Measurements from ENCODE around the gene UBE2L3. TPM values are rescaled to one million over a fixed set of nuclear protein-coding genes. Genes with fewer than 3 reads are reported as not detected.
A peak's percentile ranks its signal among the peaks of the same experiment; 100 is the strongest.

The UBE2L3 gene
- total RNA-seq, 1 donor from 2014 or later, result 45.1 TPM

GRCh38 chr22:21657020-21657359 is 89.5 kb downstream of the UBE2L3 start:
- no peaks in the 10 kb centered on the region for H3K36me3 Mint-ChIP-seq
- peaks cover 16% of the 10 kb centered on the region for H3K27me3 Mint-ChIP-seq (ENCODE audit: low read depth)
- H3K4me1 Mint-ChIP-seq, result peaks cover 8% of the 10 kb centered on the region
- TF ChIP-seq CTCF (IDR thresholded peaks at IDR 0.05; ENCODE audit: unreplicated experiment), result no peak
- H3K27ac Mint-ChIP-seq, result peak overlapping the region; percentile 44
- DNase-seq (ENCODE audit: low spot score in 2 of 2, unreplicated experiment in 2 of 2), result no peak
- no peaks in the 10 kb centered on the region for H3K9me3 Mint-ChIP-seq
- H3K4me3 Mint-ChIP-seq, result peak overlapping the region; percentile 52

GRCh38 chr22:21657360-21658032 is 90.0 kb downstream of the UBE2L3 start:
- no peak overlapping the region for H3K27ac Mint-ChIP-seq
- H3K4me3 Mint-ChIP-seq, result peak overlapping the region; percentile 73
- DNase-seq (ENCODE audit: low spot score in 2 of 2, unreplicated experiment in 2 of 2), result peak in 1 of 2 experiments; percentile 59
- peaks cover 8% of the 10 kb centered on the region for H3K4me1 Mint-ChIP-seq
- H3K36me3 Mint-ChIP-seq, result no peaks in the 10 kb centered on the region
- TF ChIP-seq CTCF (IDR thresholded peaks at IDR 0.05; ENCODE audit: unreplicated experiment), result no peak
- H3K9me3 Mint-ChIP-seq, result no peaks in the 10 kb centered on the region
- peaks cover 16% of the 10 kb centered on the region for H3K27me3 Mint-ChIP-seq (ENCODE audit: low read depth)

GRCh38 chr22:21659864-21660525 is 92.5 kb downstream of the UBE2L3 start:
- Mint-ChIP-seq H3K27ac (no peak overlapping the region), H3K4me3 (no peak overlapping the region), H3K4me1 (peaks cover 8% of the 10 kb centered on the region), H3K27me3 (ENCODE audit: low read depth) (peaks cover 16% of the 10 kb centered on the region), H3K36me3 (no peaks in the 10 kb centered on the region), H3K9me3 (no peaks in the 10 kb centered on the region)
- DNase-seq (ENCODE audit: low spot score in 2 of 2, unreplicated experiment in 2 of 2), result no peak
- no peak for TF ChIP-seq CTCF (IDR thresholded peaks at IDR 0.05; ENCODE audit: unreplicated experiment)

GRCh38 chr22:21660904-21661303 is 93.4 kb downstream of the UBE2L3 start:
- TF ChIP-seq CTCF (IDR thresholded peaks at IDR 0.05; ENCODE audit: unreplicated experiment), result no peak
- H3K36me3 Mint-ChIP-seq, result no peaks in the 10 kb centered on the region
- peaks cover 16% of the 10 kb centered on the region for H3K27me3 Mint-ChIP-seq (ENCODE audit: low read depth)
- H3K27ac Mint-ChIP-seq, result no peak overlapping the region
- H3K9me3 Mint-ChIP-seq, result no peaks in the 10 kb centered on the region
- H3K4me3 Mint-ChIP-seq, result no peak overlapping the region
- H3K4me1 Mint-ChIP-seq, result peaks cover 8% of the 10 kb centered on the region
- DNase-seq (ENCODE audit: low spot score in 2 of 2, unreplicated experiment in 2 of 2), result no peak

GRCh38 chr22:21661991-21662390 is 94.5 kb downstream of the UBE2L3 start:
- H3K36me3 Mint-ChIP-seq, result no peaks in the 10 kb centered on the region
- no peak for TF ChIP-seq CTCF (IDR thresholded peaks at IDR 0.05; ENCODE audit: unreplicated experiment)

More at GRCh38 chr22:21661991-21662390, 94.5 kb downstream of the UBE2L3 start:
- Mint-ChIP-seq H3K27ac (no peak overlapping the region), H3K9me3 (no peaks in the 10 kb centered on the region), H3K4me1 (peaks cover 5% of the 10 kb centered on the region), H3K27me3 (ENCODE audit: low read depth) (peaks cover 14% of the 10 kb centered on the region), H3K4me3 (no peak overlapping the region)
- DNase-seq (ENCODE audit: low spot score in 2 of 2, unreplicated experiment in 2 of 2), result no peak

Data from mesothelial cell of epicardium (in vitro differentiated cells).